MM.1S (cell line): ENCODE data around the gene DUXA.

Experiments used
- CTCF ChIP-seq: fragments of 300-600 bp; sonication (generic); IDR thresholded peaks from 2 replicates; pipeline ENCODE4 v1.5.1; 2016; ENCODE audit warnings: antibody characterized with exemption, low read length, mixed read lengths
- EZH2 ChIP-seq: fragments of 300-600 bp; sonication (generic); optimal IDR thresholded peaks from 2 replicates; pipeline ENCODE3; 2017; ENCODE audit warnings: low read depth, mild to moderate bottlenecking, antibody characterized with exemption, low read length, mixed read lengths

- no peak for TF ChIP-seq CTCF
- TF ChIP-seq EZH2: no peak
These were observed 44.8 kb upstream of the DUXA start for GRCh38 chr19:57212109-57212508.
